Lower leg skin (tissue), 3 donors: Measurements from ENCODE around the gene RPS6KC1.

Source experiments
- POLR2A ChIP-seq, 2 donors: fragments of 450-650 bp; IDR thresholded peaks; one replicate each; pipeline ENCODE4 v1.6.1; 2016 to 2017; ENCODE audit warnings: antibody characterized with exemption in 2 of 2, mild to moderate bottlenecking in 1 of 2, moderate library complexity in 1 of 2
- TF ChIP-seq, protein P1 (sequence below), 3 donors: fragments of 450-650 bp; IDR thresholded peaks; one replicate each; pipeline ENCODE4 v1.5.1; 2016; ENCODE audit warnings: antibody characterized with exemption in 3 of 3, mild to moderate bottlenecking in 3 of 3, moderate library complexity in 2 of 3

DNA sequence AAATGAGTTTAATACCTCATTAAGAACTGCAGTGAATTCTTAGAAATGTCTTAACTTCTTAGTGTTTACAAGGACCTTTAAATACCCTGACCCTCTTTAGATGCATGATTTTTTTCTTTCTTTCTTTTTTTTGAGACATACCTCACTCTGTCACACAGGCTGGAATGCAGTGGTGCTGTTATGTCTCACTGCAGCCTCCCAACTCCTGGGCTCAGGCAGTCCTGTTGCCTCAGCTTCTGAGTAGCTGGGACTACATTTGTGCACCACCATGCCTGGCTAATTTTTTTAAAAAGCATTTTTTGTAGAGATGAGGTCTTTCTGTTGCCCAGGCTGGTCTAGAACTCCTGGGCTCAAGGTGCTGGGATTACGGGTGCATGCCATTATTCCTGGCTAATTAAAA lies 191.8 kb downstream of the RPS6KC1 start:
- no peak for TF ChIP-seq POLR2A (IDR thresholded peaks at IDR 0.05)
- TF ChIP-seq, protein P1, sequence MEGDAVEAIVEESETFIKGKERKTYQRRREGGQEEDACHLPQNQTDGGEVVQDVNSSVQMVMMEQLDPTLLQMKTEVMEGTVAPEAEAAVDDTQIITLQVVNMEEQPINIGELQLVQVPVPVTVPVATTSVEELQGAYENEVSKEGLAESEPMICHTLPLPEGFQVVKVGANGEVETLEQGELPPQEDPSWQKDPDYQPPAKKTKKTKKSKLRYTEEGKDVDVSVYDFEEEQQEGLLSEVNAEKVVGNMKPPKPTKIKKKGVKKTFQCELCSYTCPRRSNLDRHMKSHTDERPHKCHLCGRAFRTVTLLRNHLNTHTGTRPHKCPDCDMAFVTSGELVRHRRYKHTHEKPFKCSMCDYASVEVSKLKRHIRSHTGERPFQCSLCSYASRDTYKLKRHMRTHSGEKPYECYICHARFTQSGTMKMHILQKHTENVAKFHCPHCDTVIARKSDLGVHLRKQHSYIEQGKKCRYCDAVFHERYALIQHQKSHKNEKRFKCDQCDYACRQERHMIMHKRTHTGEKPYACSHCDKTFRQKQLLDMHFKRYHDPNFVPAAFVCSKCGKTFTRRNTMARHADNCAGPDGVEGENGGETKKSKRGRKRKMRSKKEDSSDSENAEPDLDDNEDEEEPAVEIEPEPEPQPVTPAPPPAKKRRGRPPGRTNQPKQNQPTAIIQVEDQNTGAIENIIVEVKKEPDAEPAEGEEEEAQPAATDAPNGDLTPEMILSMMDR (IDR thresholded peaks at IDR 0.05): no peak
